ENCODE data around the gene PELI2.

PELI2 gene

GRCh38 chr14:56219666-56220413 lies 101.6 kb downstream of the PELI2 start:
- Mint-ChIP-seq H3K9me3 (no peaks in the 10 kb centered on the region), H3K4me3 (no peak overlapping the region), H3K36me3 (ENCODE audit: low read depth) (no peaks in the 10 kb centered on the region), H3K4me1 (ENCODE audit: low read depth) (peaks cover 2% of the 10 kb centered on the region), H3K27me3 (ENCODE audit: low read depth) (no peaks in the 10 kb centered on the region), H3K27ac (no peak overlapping the region)
- DNase-seq (ENCODE audit: low spot score): no peak

GRCh38 chr14:56221382-56222128 lies 103.3 kb downstream of the PELI2 start:
- Mint-ChIP-seq H3K36me3 (ENCODE audit: low read depth) (no peaks in the 10 kb centered on the region), H3K27me3 (ENCODE audit: low read depth) (no peaks in the 10 kb centered on the region), H3K4me3 (no peak overlapping the region), H3K9me3 (no peaks in the 10 kb centered on the region), H3K4me1 (ENCODE audit: low read depth) (no peaks in the 10 kb centered on the region), H3K27ac (no peak overlapping the region)
- DNase-seq (ENCODE audit: low spot score): no peak

GRCh38 chr14:56224229-56224628 lies 106.0 kb downstream of the PELI2 start:
- DNase-seq (ENCODE audit: low spot score): no peak
- no peaks in the 10 kb centered on the region for H3K27me3 Mint-ChIP-seq (ENCODE audit: low read depth)
- H3K36me3 Mint-ChIP-seq (ENCODE audit: low read depth): no peaks in the 10 kb centered on the region
- H3K27ac Mint-ChIP-seq: no peak overlapping the region
- no peak overlapping the region for H3K4me3 Mint-ChIP-seq
- H3K4me1 Mint-ChIP-seq (ENCODE audit: low read depth): no peaks in the 10 kb centered on the region
- no peaks in the 10 kb centered on the region for H3K9me3 Mint-ChIP-seq

GRCh38 chr14:56224691-56225681 lies 106.8 kb downstream of the PELI2 start:
- Mint-ChIP-seq H3K9me3 (peaks cover 4% of the 10 kb centered on the region), H3K4me1 (ENCODE audit: low read depth) (no peaks in the 10 kb centered on the region), H3K4me3 (no peak overlapping the region), H3K27me3 (ENCODE audit: low read depth) (no peaks in the 10 kb centered on the region), H3K27ac (no peak overlapping the region), H3K36me3 (ENCODE audit: low read depth) (no peaks in the 10 kb centered on the region)
- no peak for DNase-seq (ENCODE audit: low spot score)

- Mint-ChIP-seq H3K9me3 (no peaks in the 10 kb centered on the region), H3K4me1 (ENCODE audit: low read depth) (no peaks in the 10 kb centered on the region), H3K36me3 (ENCODE audit: low read depth) (no peaks in the 10 kb centered on the region), H3K4me3 (no peak overlapping the region), H3K27me3 (ENCODE audit: low read depth) (no peaks in the 10 kb centered on the region), H3K27ac (no peak overlapping the region)
- no peak for DNase-seq (ENCODE audit: low spot score)
Measured at GRCh38 chr14:56235388-56235787, 117.2 kb downstream of the PELI2 start.

GRCh38 chr14:56237398-56237797 lies 119.2 kb downstream of the PELI2 start:
- DNase-seq (ENCODE audit: low spot score): no peak
- H3K27me3 Mint-ChIP-seq (ENCODE audit: low read depth): no peaks in the 10 kb centered on the region
- no peak overlapping the region for H3K4me3 Mint-ChIP-seq
- no peaks in the 10 kb centered on the region for H3K4me1 Mint-ChIP-seq (ENCODE audit: low read depth)
- no peaks in the 10 kb centered on the region for H3K36me3 Mint-ChIP-seq (ENCODE audit: low read depth)
- H3K27ac Mint-ChIP-seq: no peak overlapping the region
- H3K9me3 Mint-ChIP-seq: no peaks in the 10 kb centered on the region

- Mint-ChIP-seq H3K4me1 (ENCODE audit: low read depth) (no peaks in the 10 kb centered on the region), H3K27me3 (ENCODE audit: low read depth) (no peaks in the 10 kb centered on the region), H3K9me3 (no peaks in the 10 kb centered on the region), H3K36me3 (ENCODE audit: low read depth) (no peaks in the 10 kb centered on the region), H3K4me3 (no peak overlapping the region), H3K27ac (no peak overlapping the region)
- no peak for DNase-seq (ENCODE audit: low spot score)
Measured at GRCh38 chr14:56241461-56241860, 123.2 kb downstream of the PELI2 start.

GRCh38 chr14:56243110-56243509 lies 124.9 kb downstream of the PELI2 start:
- H3K4me3 Mint-ChIP-seq: no peak overlapping the region
- no peaks in the 10 kb centered on the region for H3K4me1 Mint-ChIP-seq (ENCODE audit: low read depth)
- no peaks in the 10 kb centered on the region for H3K27me3 Mint-ChIP-seq (ENCODE audit: low read depth)
- no peaks in the 10 kb centered on the region for H3K36me3 Mint-ChIP-seq (ENCODE audit: low read depth)
- no peak overlapping the region for H3K27ac Mint-ChIP-seq
- H3K9me3 Mint-ChIP-seq: no peaks in the 10 kb centered on the region
- no peak for DNase-seq (ENCODE audit: low spot score)

GRCh38 chr14:56244138-56244789 lies 126.1 kb downstream of the PELI2 start:
- Mint-ChIP-seq H3K9me3 (no peaks in the 10 kb centered on the region), H3K27me3 (ENCODE audit: low read depth) (no peaks in the 10 kb centered on the region), H3K27ac (no peak overlapping the region), H3K4me1 (ENCODE audit: low read depth) (no peaks in the 10 kb centered on the region), H3K4me3 (no peak overlapping the region), H3K36me3 (ENCODE audit: low read depth) (no peaks in the 10 kb centered on the region)
- DNase-seq (ENCODE audit: low spot score): no peak

- Mint-ChIP-seq H3K27me3 (ENCODE audit: low read depth) (no peaks in the 10 kb centered on the region), H3K9me3 (no peaks in the 10 kb centered on the region), H3K4me1 (ENCODE audit: low read depth) (no peaks in the 10 kb centered on the region), H3K27ac (no peak overlapping the region), H3K4me3 (no peak overlapping the region), H3K36me3 (ENCODE audit: low read depth) (no peaks in the 10 kb centered on the region)
- no peak for DNase-seq (ENCODE audit: low spot score)
Measured at GRCh38 chr14:56247495-56248200, 129.4 kb downstream of the PELI2 start.

GRCh38 chr14:56248442-56248841 lies 130.2 kb downstream of the PELI2 start:
- H3K4me3 Mint-ChIP-seq: no peak overlapping the region
- DNase-seq (ENCODE audit: low spot score): no peak
- no peaks in the 10 kb centered on the region for H3K36me3 Mint-ChIP-seq (ENCODE audit: low read depth)
- H3K4me1 Mint-ChIP-seq (ENCODE audit: low read depth): no peaks in the 10 kb centered on the region
- no peaks in the 10 kb centered on the region for H3K27me3 Mint-ChIP-seq (ENCODE audit: low read depth)
- H3K27ac Mint-ChIP-seq: no peak overlapping the region
- H3K9me3 Mint-ChIP-seq: no peaks in the 10 kb centered on the region

- Mint-ChIP-seq H3K9me3 (peaks cover 15% of the 10 kb centered on the region), H3K4me3 (no peak overlapping the region), H3K27ac (no peak overlapping the region), H3K4me1 (ENCODE audit: low read depth) (no peaks in the 10 kb centered on the region), H3K36me3 (ENCODE audit: low read depth) (no peaks in the 10 kb centered on the region), H3K27me3 (ENCODE audit: low read depth) (peaks cover 2% of the 10 kb centered on the region)
- no peak for DNase-seq (ENCODE audit: low spot score)
Measured at GRCh38 chr14:56261046-56261445, 142.8 kb downstream of the PELI2 start.

- H3K27ac Mint-ChIP-seq: no peak overlapping the region
Measured at GRCh38 chr14:56262530-56262929, 144.3 kb downstream of the PELI2 start.

More at GRCh38 chr14:56262530-56262929, 144.3 kb downstream of the PELI2 start:
- Mint-ChIP-seq H3K4me1 (ENCODE audit: low read depth) (no peaks in the 10 kb centered on the region), H3K27me3 (ENCODE audit: low read depth) (peaks cover 2% of the 10 kb centered on the region), H3K36me3 (ENCODE audit: low read depth) (no peaks in the 10 kb centered on the region), H3K4me3 (no peak overlapping the region), H3K9me3 (peaks cover 14% of the 10 kb centered on the region)
- DNase-seq (ENCODE audit: low spot score): no peak

All from T-helper 2 cell treated with Interferon-gamma antibody and Interleukin-4, amounts not matched to agents 5 μg/mL and 100 μg/mL, for 36 hours (primary cell).